ENCODE measurements around the gene WDR48.

DNA sequence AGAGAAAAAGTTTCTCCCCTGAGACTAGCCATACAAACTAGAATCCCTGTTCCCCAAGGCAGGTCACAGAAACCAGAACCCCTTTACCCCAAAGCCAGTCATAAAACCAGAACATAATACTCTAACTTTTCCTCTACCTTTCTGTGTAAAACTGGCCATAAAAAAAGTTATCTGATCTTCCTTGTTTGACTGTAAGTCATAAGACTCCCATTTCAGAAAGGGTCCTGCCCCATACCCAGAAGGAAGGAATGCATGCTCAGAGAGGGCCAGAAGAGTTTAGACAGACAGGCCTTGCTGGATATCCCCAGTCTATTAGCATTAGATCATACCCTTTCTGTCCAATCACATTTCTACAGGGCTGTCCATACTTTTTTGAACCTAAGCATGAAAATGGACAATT lies 27.3 kb upstream of the WDR48 start:
- TF ChIP-seq, protein P1, sequence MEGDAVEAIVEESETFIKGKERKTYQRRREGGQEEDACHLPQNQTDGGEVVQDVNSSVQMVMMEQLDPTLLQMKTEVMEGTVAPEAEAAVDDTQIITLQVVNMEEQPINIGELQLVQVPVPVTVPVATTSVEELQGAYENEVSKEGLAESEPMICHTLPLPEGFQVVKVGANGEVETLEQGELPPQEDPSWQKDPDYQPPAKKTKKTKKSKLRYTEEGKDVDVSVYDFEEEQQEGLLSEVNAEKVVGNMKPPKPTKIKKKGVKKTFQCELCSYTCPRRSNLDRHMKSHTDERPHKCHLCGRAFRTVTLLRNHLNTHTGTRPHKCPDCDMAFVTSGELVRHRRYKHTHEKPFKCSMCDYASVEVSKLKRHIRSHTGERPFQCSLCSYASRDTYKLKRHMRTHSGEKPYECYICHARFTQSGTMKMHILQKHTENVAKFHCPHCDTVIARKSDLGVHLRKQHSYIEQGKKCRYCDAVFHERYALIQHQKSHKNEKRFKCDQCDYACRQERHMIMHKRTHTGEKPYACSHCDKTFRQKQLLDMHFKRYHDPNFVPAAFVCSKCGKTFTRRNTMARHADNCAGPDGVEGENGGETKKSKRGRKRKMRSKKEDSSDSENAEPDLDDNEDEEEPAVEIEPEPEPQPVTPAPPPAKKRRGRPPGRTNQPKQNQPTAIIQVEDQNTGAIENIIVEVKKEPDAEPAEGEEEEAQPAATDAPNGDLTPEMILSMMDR (IDR thresholded peaks at IDR 0.05), result no peak
- TF ChIP-seq POLR2A (IDR thresholded peaks at IDR 0.05), result no peak

Data from lower leg skin (tissue), 3 donors.